Measurements from ENCODE around the gene RRBP1. TPM values are rescaled to one million over a fixed set of nuclear protein-coding genes. Genes with fewer than 3 reads are reported as not detected.

RRBP1 gene
- total and polyA plus RNA-seq, 2 of the 4 experiments (the other 2 are of a cell fraction): 90.2 to 136 TPM

DNA sequence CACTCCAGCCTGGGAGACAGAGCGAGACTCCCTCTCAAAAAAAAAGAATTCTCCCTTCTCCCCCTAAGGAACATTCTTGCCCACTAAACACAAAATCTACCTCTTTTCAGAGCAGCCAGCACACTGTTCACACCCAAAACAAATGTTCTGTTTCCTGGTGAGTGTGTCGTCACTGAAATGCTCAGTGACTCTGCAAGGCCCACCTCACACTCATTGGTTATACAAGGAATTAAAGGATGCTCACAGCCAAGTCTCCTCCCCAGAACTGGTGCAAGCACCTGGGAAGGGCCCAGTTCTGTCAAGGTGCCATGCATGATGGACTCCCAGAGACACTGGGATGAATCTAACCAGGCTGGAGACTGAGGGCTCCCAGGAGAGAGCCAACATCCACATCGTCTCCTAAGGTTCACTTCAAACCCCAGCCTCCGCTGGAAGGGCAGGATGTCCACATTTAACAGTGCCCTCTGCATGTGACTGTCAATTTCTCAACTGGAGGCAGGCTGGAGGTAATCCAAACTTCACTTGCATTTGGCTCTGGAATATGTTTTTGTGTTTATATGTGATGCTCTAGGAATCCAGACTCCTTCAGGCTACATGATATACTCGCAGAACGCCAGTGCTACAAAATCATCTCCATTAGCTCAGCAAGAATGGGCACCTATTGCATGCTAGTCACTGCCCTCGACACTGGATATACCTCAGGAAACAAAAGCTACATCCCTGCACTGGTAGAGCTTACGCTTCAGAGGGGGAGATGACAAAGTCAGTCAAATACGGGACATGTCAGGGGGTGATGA, 7.1 kb downstream of the RRBP1 start:
- Histone ChIP-seq H2BK20ac (ENCODE audit: low read depth, low read length) (no peak overlapping the region), H3K27ac (ENCODE audit: insufficient read depth, low read length) (peak overlapping the region; percentile 46; the same call in 1 of the 2 replicates), H3K79me1 (ENCODE audit: low read depth in 1 of 2, low read length in 2 of 2) (peaks cover 12 to 74% of the 10 kb centered on the region in 2 experiments; a peak in 3 of 4 replicates), H3K14ac (replicated peaks; ENCODE audit: low read depth, low read length) (0 out of 2 replicates have a peak overlapping the region, but pooled peaks have one; percentile 7), H3K56ac (ENCODE audit: extremely low read depth, insufficient read depth, low read length) (no peak overlapping the region), H2BK5ac (ENCODE audit: low read depth, low read length, poor library complexity, severe bottlenecking) (no peak overlapping the region), H3K36me3 (ENCODE audit: control insufficient read depth, insufficient read depth, low read length) (peaks cover 44% of the 10 kb centered on the region), H3K4me2 (ENCODE audit: low read depth, low read length) (peak overlapping the region; percentile 64), H3K4me1 (ENCODE audit: control insufficient read depth, insufficient read depth, low read length) (peaks cover 42% of the 10 kb centered on the region), H4K8ac (ENCODE audit: low read depth in 2 of 2, low read length in 2 of 2) (no peak overlapping the region), H3K9me3 (ENCODE audit: control insufficient read depth, insufficient read depth, low read length) (no peaks in the 10 kb centered on the region), H4K5ac (ENCODE audit: low read depth, low read length) (no peak overlapping the region), H3K27me3 (ENCODE audit: control insufficient read depth, insufficient read depth, low read length) (no peaks in the 10 kb centered on the region), H3K9ac (ENCODE audit: low read depth, low read length) (no peak overlapping the region), H3K18ac (ENCODE audit: low read depth, low read length) (no peak overlapping the region), H2AK5ac (ENCODE audit: low read depth, low read length) (peak overlapping the region; percentile 35), H4K20me1 (ENCODE audit: insufficient read depth, low read length) (peaks cover 100% of the 10 kb centered on the region), H2BK15ac (ENCODE audit: low read depth, low read length) (no peak overlapping the region), H3K4ac (ENCODE audit: low read depth, low read length) (no peak overlapping the region), H2BK120ac (ENCODE audit: low read depth, low read length) (no peak overlapping the region), H4K91ac (ENCODE audit: insufficient read depth, low read depth, low read length) (no peak overlapping the region), H3K9me1 (ENCODE audit: insufficient read depth, low read length) (peaks cover 49% of the 10 kb centered on the region), H2AK9ac (replicated peaks; ENCODE audit: low read depth, low read length, poor library complexity) (peak overlapping the region; percentile 44), H3K4me3 (ENCODE audit: insufficient read depth, low read depth, low read length) (no peak overlapping the region), H2AFZ (replicated peaks; ENCODE audit: low read length, poor library complexity) (no peak overlapping the region), H3K23ac (ENCODE audit: low read depth, low read length) (no peak overlapping the region)
- 50% methylated on average over 7 of the region's 9 CpGs; no CpG with 5 or more reads in 1 of the 2 experiments for WGBS, 2 experiments (ENCODE audit: extremely low coverage in 2 of 2, insufficient read length in 1 of 2)
- peak; percentile 66 for ATAC-seq (ENCODE audit: low read depth)
- in situ Hi-C loops (cut with MboI; ENCODE audit: low sequenced_read_pairs) (loop anchor here (5.0 kb wide), 1 partner anchor 222 kb away; no protein-coding TSS in a partner anchor), intact Hi-C loops (cut with micrococcal nuclease) (no loop called here), dilution Hi-C loops (cut with HindIII; ENCODE audit: low sequenced_read_pairs, unreplicated experiment) (no loop called here)
- POLR2A ChIA-PET (ENCODE audit: unreplicated experiment): interaction anchor here (0.6 to 1.3 kb wide), 2 partner anchors 16 to 293 kb away, joined by 3 to 4 read pairs; no protein-coding TSS in a partner anchor
- CTCF ChIA-PET: no interaction called here
- peak; percentile 67 for DNase-seq
- BruUV-seq (replicated peaks): no TSS peak
- TF ChIP-seq MAFK (IDR thresholded peaks at IDR 0.05; ENCODE audit: low read depth, low read length) (0 out of 2 replicates have a peak, but pooled peaks have one; percentile 19), SMC3 (IDR thresholded peaks at IDR 0.05; ENCODE audit: low read depth, low read length) (no peak; the same call in 1 of the 2 replicates), MAZ (IDR thresholded peaks at IDR 0.05; ENCODE audit: borderline replicate concordance, low read depth, low read length) (no peak), FOS (IDR thresholded peaks at IDR 0.05; ENCODE audit: low read depth, low read length) (no peak), BHLHE40 (IDR thresholded peaks at IDR 0.05; ENCODE audit: low read depth, low read length) (peak; percentile 34; the same call in 1 of the 2 replicates), CTCF (conservative IDR thresholded peaks at IDR 0.05; ENCODE audit: low read depth, low read length) (no peak), USF2 (IDR thresholded peaks at IDR 0.05; ENCODE audit: low read depth, low read length) (peak; percentile 2; the same call in 1 of the 2 replicates), CEBPB (IDR thresholded peaks at IDR 0.05; ENCODE audit: low read depth, low read length) (no peak), MXI1 (IDR thresholded peaks at IDR 0.05; ENCODE audit: borderline replicate concordance, low read depth, low read length) (no peak)
